OCI-LY1 (cell line): ENCODE results near the gene ATCAY.
"Not testable (repeated sequence)": the region's sequence is repeated elsewhere in the genome, so short reads cannot be mapped to it uniquely, and the experiment has no call there.

Experiments
- H2AFZ ChIP-seq: fragments of 200-600 bp; sonication (generic), shearing (Covaris generic); 2 replicates; pipeline ENCODE4 v1.6.0; 2014; ENCODE audit warnings: antibody characterized with exemption, mild to moderate bottlenecking, low read length
- H3F3A ChIP-seq: fragments of 200-600 bp; sonication (generic), shearing (Covaris generic); 2 replicates; pipeline ENCODE4 v1.6.0; 2014; ENCODE audit warnings: mild to moderate bottlenecking, antibody characterized with exemption, low read length, moderate library complexity; ENCODE audit not compliant: insufficient read depth
- H3K27ac ChIP-seq: fragments of 200-600 bp; sonication (generic); 2 replicates; pipeline ENCODE4 v1.5.1; 2014; ENCODE audit warnings: low read length, mixed run types, mild to moderate bottlenecking, low read depth; ENCODE audit not compliant: poor library complexity, severe bottlenecking
- H3K27me3 ChIP-seq: fragments of 200-600 bp; sonication (generic); 2 replicates; pipeline ENCODE4 v1.6.0; 2014; ENCODE audit warnings: antibody characterized with exemption, mild to moderate bottlenecking, low read length, moderate library complexity; ENCODE audit not compliant: insufficient read depth
- H3K36me3 ChIP-seq: fragments of 200-600 bp; sonication (generic); 2 replicates; pipeline ENCODE4 v1.6.1; 2014; ENCODE audit warnings: mild to moderate bottlenecking, antibody characterized with exemption, low read length, moderate library complexity, mixed read lengths; ENCODE audit not compliant: insufficient read depth
- H3K4me1 ChIP-seq: fragments of 200-600 bp; sonication (generic); 2 replicates; pipeline ENCODE4 v1.5.1; 2014; ENCODE audit warnings: mild to moderate bottlenecking, low read length, moderate library complexity; ENCODE audit not compliant: insufficient read depth, severe bottlenecking
- H3K4me2 ChIP-seq: fragments of 200-600 bp; sonication (generic), shearing (Covaris generic); 2 replicates; pipeline ENCODE4 v1.6.1; 2014; ENCODE audit warnings: low read length
- H3K4me3 ChIP-seq: fragments of 200-600 bp; sonication (generic); 2 replicates; pipeline ENCODE4 v1.5.1; 2014; ENCODE audit warnings: low read length, low read depth, mild to moderate bottlenecking, mixed read lengths; ENCODE audit not compliant: poor library complexity, severe bottlenecking
- H3K79me2 ChIP-seq: fragments of 200-600 bp; shearing (Covaris generic); 2 replicates; pipeline ENCODE4 v1.6.1; 2016; ENCODE audit warnings: mixed run types, low read length, mixed read lengths; ENCODE audit not compliant: insufficient read depth
- H3K9ac ChIP-seq: fragments of 200-600 bp; sonication (generic), shearing (Covaris generic); 2 replicates; pipeline ENCODE4 v1.6.1; 2014; ENCODE audit warnings: mild to moderate bottlenecking, low read length, mixed read lengths
- H3K9me2 ChIP-seq: fragments of 200-600 bp; sonication (generic), shearing (Covaris generic); 2 replicates; pipeline ENCODE4 v1.6.1; 2014; ENCODE audit warnings: low read depth, mild to moderate bottlenecking, low read length, mixed read lengths
- H3K9me3 ChIP-seq: fragments of 200-600 bp; shearing (Covaris generic); 2 replicates; pipeline ENCODE4 v1.6.1; 2014; ENCODE audit warnings: low read length, mixed read lengths
- H4K20me1 ChIP-seq: fragments of 200-600 bp; sonication (generic), shearing (Covaris generic); 2 replicates; pipeline ENCODE4 v1.6.0; 2016; ENCODE audit warnings: mild to moderate bottlenecking, low read length; ENCODE audit not compliant: insufficient read depth
- CTCF ChIP-seq: fragments of 200-600 bp; sonication (generic), shearing (Covaris generic); IDR thresholded peaks from 2 replicates; pipeline ENCODE4 v1.5.1; 2017; ENCODE audit warnings: mild to moderate bottlenecking, antibody characterized with exemption, low read length, moderate library complexity, mixed read lengths
- EZH2 ChIP-seq: fragments of 200-600 bp; sonication (generic), shearing (Covaris generic); IDR thresholded peaks from 2 replicates; pipeline ENCODE4 v1.8.0; 2017; ENCODE audit warnings: borderline replicate concordance, mixed run types, mild to moderate bottlenecking, antibody characterized with exemption, low read length, moderate library complexity, mixed read lengths

ATCAY gene

GRCh38 chr19:3931041-3931440 is 50.6 kb downstream of the ATCAY start:
- Histone ChIP-seq H3K27me3 (no peaks in the 10 kb centered on the region), H3K4me3 (no peak overlapping the region), H2AFZ (no peak overlapping the region), H3F3A (no peaks in the 10 kb centered on the region), H3K36me3 (no peaks in the 10 kb centered on the region), H3K79me2 (no peaks in the 10 kb centered on the region), H3K9ac (no peak overlapping the region), H3K4me2 (no peak overlapping the region), H3K9me3 (no peaks in the 10 kb centered on the region), H4K20me1 (no peaks in the 10 kb centered on the region), H3K27ac (no peak overlapping the region), H3K9me2 (no peaks in the 10 kb centered on the region), H3K4me1 (no peaks in the 10 kb centered on the region)
- TF ChIP-seq EZH2 (no peak), CTCF (no peak)

GRCh38 chr19:3932931-3933810 is 52.7 kb downstream of the ATCAY start, which contains the start of gene NMRK2:
Gene NMRK2, plus strand, starts transcription at chr19:3933069. Its CDS starts 603 bp downstream, at chr19:3933672.
- no peak within 1 kb of the TSS for H3K27ac ChIP-seq
- no peaks in the 10 kb centered on the region for H3K27me3 ChIP-seq
- no peaks in the 10 kb centered on the region for H3K79me2 ChIP-seq
- no peak within 1 kb of the TSS for H2AFZ ChIP-seq
- TF ChIP-seq CTCF = no peak
- TF ChIP-seq EZH2 = no peak
- no peaks in the 10 kb centered on the region for H3F3A ChIP-seq
- no peaks in the 10 kb centered on the region for H4K20me1 ChIP-seq
- H3K4me3 ChIP-seq = no peak within 1 kb of the TSS
- H3K9me3 ChIP-seq = no peaks in the 10 kb centered on the region
- no peak within 1 kb of the TSS for H3K4me2 ChIP-seq
- H3K9me2 ChIP-seq = no peaks in the 10 kb centered on the region
- no peaks in the 10 kb centered on the region for H3K36me3 ChIP-seq
- no peak within 1 kb of the TSS for H3K9ac ChIP-seq
- no peaks in the 10 kb centered on the region for H3K4me1 ChIP-seq

- H4K20me1 ChIP-seq = no peaks in the 10 kb centered on the region
- no peak overlapping the region for H3K4me2 ChIP-seq
- no peaks in the 10 kb centered on the region for H3K9me3 ChIP-seq
- H3K9me2 ChIP-seq = no peaks in the 10 kb centered on the region
- TF ChIP-seq EZH2 (no peak), CTCF (no peak)
- no peak overlapping the region for H3K27ac ChIP-seq
- H3K79me2 ChIP-seq = no peaks in the 10 kb centered on the region
- H2AFZ ChIP-seq = no peak overlapping the region
- H3K36me3 ChIP-seq = no peaks in the 10 kb centered on the region
- H3K27me3 ChIP-seq = no peaks in the 10 kb centered on the region
- H3K9ac ChIP-seq = no peak overlapping the region
- no peak overlapping the region for H3K4me3 ChIP-seq
- H3K4me1 ChIP-seq = no peaks in the 10 kb centered on the region
- H3F3A ChIP-seq = no peaks in the 10 kb centered on the region
Observed at GRCh38 chr19:3936506-3937442, 56.3 kb downstream of the ATCAY start.

- not testable (repeated sequence) for H2AFZ ChIP-seq, H3K9ac ChIP-seq, H3K36me3 ChIP-seq, H3K4me3 ChIP-seq, H3K79me2 ChIP-seq, H3K4me2 ChIP-seq, H4K20me1 ChIP-seq, H3K9me2 ChIP-seq, H3K27me3 ChIP-seq, H3K4me1 ChIP-seq, H3K9me3 ChIP-seq, H3K27ac ChIP-seq, H3F3A ChIP-seq
Observed at GRCh38 chr19:3938300-3938950, 57.9 kb downstream of the ATCAY start.
